ENCODE data around the gene RCAN2. TPM values are rescaled to one million over a fixed set of nuclear protein-coding genes. Genes with fewer than 3 reads are reported as not detected.

RCAN2 gene
- total and polyA plus RNA-seq, 4 donors: 4.5 to 16.7 (median 4.8) TPM

DNA sequence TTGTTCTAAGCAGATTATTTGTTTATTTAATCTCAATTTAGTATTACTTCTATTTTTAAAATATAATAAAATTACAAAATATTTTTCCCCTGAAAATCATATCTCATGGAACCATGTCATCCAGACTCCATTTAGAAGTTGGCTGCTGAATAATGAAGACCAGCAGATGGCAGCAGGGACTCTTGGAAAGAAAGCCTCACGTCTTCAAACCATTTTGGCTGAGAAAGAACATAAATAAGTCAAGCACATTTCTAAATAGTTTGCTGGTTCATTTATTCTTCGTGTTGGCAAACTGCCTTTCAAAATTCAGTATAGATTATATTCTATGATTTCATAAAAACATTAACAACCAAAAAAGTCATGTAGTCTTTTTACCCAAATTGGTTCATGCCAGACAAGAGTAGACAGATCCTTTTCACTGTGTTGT, 71.7 kb downstream of the RCAN2 start:
- no peak for ATAC-seq (ENCODE audit: insufficient read depth, low FRiP score)
- H3K36me3 ChIP-seq (ENCODE audit: control insufficient read depth in 4 of 4, insufficient read depth in 4 of 4, low read length in 4 of 4): no peaks in the 10 kb centered on the region
- H3K4me3 ChIP-seq: no peak overlapping the region
- H3K9me3 ChIP-seq (ENCODE audit: control insufficient read depth in 4 of 4, insufficient read depth in 3 of 4, low read length in 3 of 4): no peaks in the 10 kb centered on the region
- 0 to 1% methylated on average over 2 of the region's 2 CpGs for WGBS, 2 donors
- no peaks in the 10 kb centered on the region for H3K27me3 ChIP-seq (ENCODE audit: control insufficient read depth in 3 of 3, insufficient read depth in 3 of 3, low read length in 2 of 3)
- H3K4me1 ChIP-seq (ENCODE audit: control insufficient read depth in 5 of 5, insufficient read depth in 5 of 5, low read length in 5 of 5): peaks cover 0 to 13% (median 0%) of the 10 kb centered on the region in 5 donors
- no peak overlapping the region for H3K27ac ChIP-seq (ENCODE audit: low read depth in 1 of 2, low read length in 1 of 2)
- H3K9ac ChIP-seq (ENCODE audit: insufficient read depth in 1 of 2, low read length in 2 of 2): no peak overlapping the region
- DNase-seq: peak; percentile 67 to 89 (median 88)
- peak; percentile 30 for TF ChIP-seq CTCF (IDR thresholded peaks at IDR 0.05; ENCODE audit: control extremely low read depth, extremely low read depth)

GRCh38 chr6:46414398-46414797, 76.9 kb downstream of the RCAN2 start:
- Histone ChIP-seq H3K9ac (ENCODE audit: insufficient read depth in 1 of 2, low read length in 2 of 2) (no peak overlapping the region), H3K27ac (ENCODE audit: low read depth in 1 of 2, low read length in 1 of 2) (no peak overlapping the region), H3K9me3 (ENCODE audit: control insufficient read depth in 4 of 4, insufficient read depth in 3 of 4, low read length in 3 of 4) (no peaks in the 10 kb centered on the region), H3K4me1 (ENCODE audit: control insufficient read depth in 5 of 5, insufficient read depth in 5 of 5, low read length in 5 of 5) (peaks cover 0 to 13% (median 2%) of the 10 kb centered on the region in 5 donors), H3K36me3 (ENCODE audit: control insufficient read depth in 4 of 4, insufficient read depth in 4 of 4, low read length in 4 of 4) (no peaks in the 10 kb centered on the region), H3K27me3 (ENCODE audit: control insufficient read depth in 3 of 3, insufficient read depth in 3 of 3, low read length in 2 of 3) (no peaks in the 10 kb centered on the region), H3K4me3 (no peak overlapping the region)
- DNase-seq: no peak
- 41 to 43% methylated on average over 1 of the region's 1 CpG for WGBS, 2 donors
- TF ChIP-seq CTCF (IDR thresholded peaks at IDR 0.05; ENCODE audit: control extremely low read depth, extremely low read depth): no peak
- no peak for ATAC-seq (ENCODE audit: insufficient read depth, low FRiP score)

DNA sequence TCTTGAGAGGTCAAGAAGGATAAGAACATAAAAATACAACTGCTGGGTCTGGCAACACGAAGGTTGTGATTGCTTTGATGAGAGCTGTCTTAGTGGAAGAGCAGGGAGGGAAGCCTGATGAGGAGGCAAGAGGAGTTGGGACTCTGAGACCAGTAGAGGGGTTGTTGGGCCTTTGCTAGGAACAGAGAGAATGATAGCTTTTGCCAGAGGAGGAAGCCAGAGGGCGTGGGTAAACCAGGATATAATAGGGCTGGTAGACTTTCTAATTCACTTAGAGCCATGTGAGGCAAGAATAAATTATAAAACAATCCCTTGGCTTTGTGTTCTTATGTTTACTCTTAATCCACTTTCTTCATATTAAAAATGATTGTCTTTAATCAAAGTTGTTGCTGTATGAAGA, 78.6 kb downstream of the RCAN2 start:
- no peaks in the 10 kb centered on the region for H3K27me3 ChIP-seq (ENCODE audit: control insufficient read depth in 3 of 3, insufficient read depth in 3 of 3, low read length in 2 of 3)
- WGBS, 2 donors: 54 to 58% methylated on average over 2 of the region's 2 CpGs
- DNase-seq (no peak), ATAC-seq (ENCODE audit: insufficient read depth, low FRiP score) (no peak)
- H3K27ac ChIP-seq (ENCODE audit: low read depth in 1 of 2, low read length in 1 of 2): no peak overlapping the region
- no peak overlapping the region for H3K4me3 ChIP-seq
- peaks cover 2 to 20% (median 11%) of the 10 kb centered on the region in 5 donors for H3K4me1 ChIP-seq (ENCODE audit: control insufficient read depth in 5 of 5, insufficient read depth in 5 of 5, low read length in 5 of 5)
- H3K36me3 ChIP-seq (ENCODE audit: control insufficient read depth in 4 of 4, insufficient read depth in 4 of 4, low read length in 4 of 4): no peaks in the 10 kb centered on the region
- H3K9ac ChIP-seq (ENCODE audit: insufficient read depth in 1 of 2, low read length in 2 of 2): no peak overlapping the region
- peaks cover 0 to 2% (median 0%) of the 10 kb centered on the region in 4 donors for H3K9me3 ChIP-seq (ENCODE audit: control insufficient read depth in 4 of 4, insufficient read depth in 3 of 4, low read length in 3 of 4)
- TF ChIP-seq CTCF (IDR thresholded peaks at IDR 0.05; ENCODE audit: control extremely low read depth, extremely low read depth): no peak
